HepG2 (cell line): Measurements from ENCODE around the gene SCARF1. TPM values are rescaled to one million over a fixed set of nuclear protein-coding genes. Genes with fewer than 3 reads are reported as not detected.
A peak's percentile ranks its signal among the peaks of the same experiment; 100 is the strongest.

Experiments used
- ATF7 ChIP-seq, 2 experiments: fragments of 450-650 bp in 1 of 2; sonication (generic) in 1 of 2; formaldehyde crosslinking in 1 of 2; IDR thresholded peaks; 2 replicates each; pipeline versions ENCODE4 v1.4.0 to v1.6.1; 2016 to 2020; ENCODE audit warnings: antibody characterized with exemption in 1 of 2, mild to moderate bottlenecking in 1 of 2, missing genetic modification reagents in 1 of 2
- CENPBD1 ChIP-seq: sonication (generic); formaldehyde crosslinking; IDR thresholded peaks from 2 replicates; pipeline ENCODE4 v1.8.0; 2022; ENCODE audit warnings: missing genetic modification reagents, low read depth, mild to moderate bottlenecking, borderline replicate concordance
- FOSL2 ChIP-seq: sonication (generic); formaldehyde crosslinking; IDR thresholded peaks from 2 replicates; pipeline ENCODE4 v1.4.0; 2020; ENCODE audit warnings: missing genetic modification reagents
- GABPA ChIP-seq, 2 experiments: IDR thresholded peaks; 2 replicates each; pipeline ENCODE4 v1.6.1; 2011 to 2016; ENCODE audit warnings: low read depth in 2 of 2, low read length in 1 of 2, missing biosample characterization in 1 of 2, missing genetic modification characterization in 1 of 2
- GMEB2 ChIP-seq: IDR thresholded peaks from 2 replicates; pipeline ENCODE4 v1.6.1; 2016; ENCODE audit warnings: missing biosample characterization, missing genetic modification reagents, low read depth
- HCFC1 ChIP-seq: fragments of 150-350 bp; IDR thresholded peaks from 2 replicates; pipeline ENCODE4 v1.6.1; 2014; ENCODE audit warnings: low read depth, low read length
- HDAC1 ChIP-seq: sonication (generic); formaldehyde crosslinking; IDR thresholded peaks from 2 replicates; pipeline ENCODE4 v1.5.1; 2020; ENCODE audit warnings: mild to moderate bottlenecking, missing genetic modification reagents
- HES4 ChIP-seq: sonication (generic); formaldehyde crosslinking; IDR thresholded peaks from 2 replicates; pipeline ENCODE4 v1.9.0; 2021; ENCODE audit warnings: mild to moderate bottlenecking, missing genetic modification reagents, borderline replicate concordance
- IRF1 ChIP-seq: sonication (generic); formaldehyde crosslinking; IDR thresholded peaks from 2 replicates; pipeline ENCODE4 v1.4.0; 2020; ENCODE audit warnings: low read depth, mild to moderate bottlenecking, missing genetic modification reagents
- KAT8 ChIP-seq: IDR thresholded peaks from 2 replicates; pipeline ENCODE4 v1.6.1; 2016; ENCODE audit warnings: missing genetic modification reagents, missing compliant biosample characterization
- KLF9 ChIP-seq: IDR thresholded peaks from 2 replicates; pipeline ENCODE4 v1.6.1; 2016; ENCODE audit warnings: low read depth
- MEF2D ChIP-seq: sonication (generic); formaldehyde crosslinking; IDR thresholded peaks from 2 replicates; pipeline ENCODE4 v1.5.1; 2020; ENCODE audit warnings: mild to moderate bottlenecking, missing genetic modification reagents
- MZF1 ChIP-seq: sonication (generic); formaldehyde crosslinking; IDR thresholded peaks from 2 replicates; pipeline ENCODE4 v1.8.1; 2023; ENCODE audit warnings: mild to moderate bottlenecking, missing genetic modification reagents, borderline replicate concordance
- REL ChIP-seq: sonication (generic); formaldehyde crosslinking; conservative IDR thresholded peaks from 2 replicates; pipeline ENCODE4 v1.8.0; 2022; ENCODE audit warnings: mild to moderate bottlenecking, missing genetic modification reagents, moderate library complexity
- RFX3 ChIP-seq: IDR thresholded peaks from 2 replicates; pipeline ENCODE4 v1.6.1; 2016; ENCODE audit warnings: missing biosample characterization, missing genetic modification reagents
- SRF ChIP-seq: IDR thresholded peaks from 2 replicates; pipeline ENCODE4 v1.6.1; 2011; ENCODE audit warnings: mild to moderate bottlenecking, low read depth, low read length, moderate library complexity
- ZNF646 ChIP-seq: sonication (generic); formaldehyde crosslinking; IDR thresholded peaks from 2 replicates; pipeline ENCODE4 v1.9.0; 2021; ENCODE audit warnings: mild to moderate bottlenecking, missing genetic modification reagents
- ZNF761 ChIP-seq: sonication (generic); formaldehyde crosslinking; conservative IDR thresholded peaks from 2 replicates; pipeline ENCODE4 v1.4.0; 2020; ENCODE audit warnings: mild to moderate bottlenecking, missing genetic modification reagents
- ZNF768 ChIP-seq: sonication (generic); formaldehyde crosslinking; IDR thresholded peaks from 2 replicates; pipeline ENCODE4 v1.4.0; 2020; ENCODE audit warnings: missing genetic modification reagents
- ZNF781 ChIP-seq: sonication (generic); formaldehyde crosslinking; IDR thresholded peaks from 2 replicates; pipeline ENCODE4 v1.5.1; 2020; ENCODE audit warnings: borderline replicate concordance, mild to moderate bottlenecking, missing genetic modification reagents; ENCODE audit errors: not compliant biosample characterization
- ZSCAN20 ChIP-seq: sonication (generic); formaldehyde crosslinking; IDR thresholded peaks from 2 replicates; pipeline ENCODE4 v1.4.0; 2020; ENCODE audit warnings: missing genetic modification reagents, mild to moderate bottlenecking, borderline replicate concordance
- polyA plus RNA-seq, 8 experiments: library from polyadenylated mRNA; depleted of rRNA in 3 of 8; stranded (reverse) in 7 of 8; unstranded in 1 of 8; fragments of >200 nt; fragmentation: Illumina TruSeq in 4 of 8; extraction: Trizol in 4 of 8; gene quantifications; 2 replicates each; pipeline versions ENCODE4 v1.2.1 to v1.2.3, GENCODE V29; 2011 to 2016; ENCODE audit warnings: low read depth in 4 of 8, missing spikeins in 1 of 8, mixed read lengths in 1 of 8; ENCODE audit not compliant: insufficient read depth in 1 of 8
- total RNA-seq, 5 experiments: library from RNA; depleted of rRNA; stranded (reverse); fragments of >200 nt; fragmentation: Illumina TruSeq; extraction: Trizol; gene quantifications; 2 replicates each; pipeline ENCODE4 v1.2.3, GENCODE V29; 2016; ENCODE audit warnings: low read depth in 1 of 5

Gene SCARF1
- total and polyA plus RNA-seq, 2 of the 13 experiments (the other 11 are each of a cell fraction or from before 2014, with no cell fraction given), result 0.24 to 0.71 TPM

- TF ChIP-seq IRF1 (CRISPR knock-in tag), result 0 out of 2 replicates have a peak, but pooled peaks have one; percentile 8
- peak; percentile 59; the same call in 1 of the 2 replicates for TF ChIP-seq MEF2D (CRISPR knock-in tag)
- no peak for TF ChIP-seq MZF1 (CRISPR knock-in tag)
- TF ChIP-seq ZNF781, result no peak
- no peak for TF ChIP-seq KLF9 (CRISPR knock-in tag)
- no peak for TF ChIP-seq HCFC1
- TF ChIP-seq ZNF768 (CRISPR knock-in tag), result no peak
- no peak for TF ChIP-seq HES4 (CRISPR knock-in tag)
- TF ChIP-seq CENPBD1 (CRISPR knock-in tag), result no peak
- TF ChIP-seq ZNF761 (CRISPR knock-in tag), result no peak
- no peak for TF ChIP-seq ZSCAN20 (CRISPR knock-in tag)
- TF ChIP-seq GABPA (IDR thresholded peaks at IDR 0.05; ENCODE audit: low read depth, low read length), result no peak
- no peak for TF ChIP-seq GABPA (CRISPR knock-in tag; IDR thresholded peaks at IDR 0.05; ENCODE audit: low read depth)
- no peak for TF ChIP-seq ATF7 (IDR thresholded peaks at IDR 0.05)
- TF ChIP-seq ATF7 (CRISPR knock-in tag; IDR thresholded peaks at IDR 0.05), result no peak
- peak; percentile 68 for TF ChIP-seq HDAC1 (CRISPR knock-in tag)
- TF ChIP-seq SRF, result no peak; the same call in 1 of the 2 replicates
- no peak for TF ChIP-seq RFX3
- no peak for TF ChIP-seq REL (CRISPR knock-in tag)
- no peak for TF ChIP-seq ZNF646 (CRISPR knock-in tag)
- peak; percentile 95 for TF ChIP-seq FOSL2 (CRISPR knock-in tag)
- TF ChIP-seq KAT8, result peak; percentile 23; the same call in 1 of the 2 replicates
- no peak for TF ChIP-seq GMEB2
These were observed 55.3 kb downstream of the SCARF1 start (continued) for GRCh38 chr17:1590029-1590746.
